Lower lobe of right lung (tissue), 2 donors: Measurements from ENCODE around the gene C1orf141. TPM values are rescaled to one million over a fixed set of nuclear protein-coding genes. Genes with fewer than 3 reads are reported as not detected.
A peak's percentile ranks its signal among the peaks of the same experiment; 100 is the strongest.

Experiments
- ATAC-seq, 2 donors: fragments of 200-7000 bp; cut with Tn5 transposase; one replicate each; pipeline ENCODE4 v1.9.1; 2020 to 2022; ENCODE audit warnings: mild to moderate bottlenecking in 2 of 2, moderate library complexity in 2 of 2
- DNase-seq: peaks from one replicate; pipeline ENCODE4 v3.0.0-alpha.2; 2020
- H3K27ac ChIP-seq: fragments of 200-600 bp; one replicate; pipeline ENCODE4 v1.8.0; 2022
- H3K27me3 ChIP-seq: fragments of 200-600 bp; one replicate; pipeline ENCODE4 v1.8.0; 2022; ENCODE audit warnings: low read depth
- H3K36me3 ChIP-seq: fragments of 200-600 bp; one replicate; pipeline ENCODE4 v1.8.0; 2022; ENCODE audit warnings: mild to moderate bottlenecking
- H3K4me1 ChIP-seq: fragments of 200-600 bp; one replicate; pipeline ENCODE4 v1.8.0; 2022
- H3K4me3 ChIP-seq: fragments of 200-600 bp; one replicate; pipeline ENCODE4 v1.8.0; 2022; ENCODE audit warnings: mild to moderate bottlenecking
- H3K9me3 ChIP-seq: fragments of 200-600 bp; one replicate; pipeline ENCODE4 v1.8.0; 2022
- intact Hi-C: fragments of 100-400 bp; cut with DNase I; formaldehyde crosslinking; loops from one replicate; pipeline ENCODE4 v1.11.0; 2022
- total RNA-seq: library from RNA; stranded (reverse); fragmentation: NEBNext Ultra II Directional; extraction: Animal tissue kit (Norgen Biotek cat#: 25700); gene quantifications from one replicate; pipeline ENCODE4 v1.2.1, GENCODE V29; 2021
- TF ChIP-seq, protein P1 (sequence below): fragments of 200-600 bp; IDR thresholded peaks from one replicate; pipeline ENCODE4 v1.8.0; 2022; ENCODE audit warnings: antibody characterized with exemption, mild to moderate bottlenecking
- donor health status: DM: no; HTN: yes; CAD: no; lungs with severe emphysema.

The C1orf141 gene
- total RNA-seq, 1 donor from 2014 or later: 2.2 TPM

DNA sequence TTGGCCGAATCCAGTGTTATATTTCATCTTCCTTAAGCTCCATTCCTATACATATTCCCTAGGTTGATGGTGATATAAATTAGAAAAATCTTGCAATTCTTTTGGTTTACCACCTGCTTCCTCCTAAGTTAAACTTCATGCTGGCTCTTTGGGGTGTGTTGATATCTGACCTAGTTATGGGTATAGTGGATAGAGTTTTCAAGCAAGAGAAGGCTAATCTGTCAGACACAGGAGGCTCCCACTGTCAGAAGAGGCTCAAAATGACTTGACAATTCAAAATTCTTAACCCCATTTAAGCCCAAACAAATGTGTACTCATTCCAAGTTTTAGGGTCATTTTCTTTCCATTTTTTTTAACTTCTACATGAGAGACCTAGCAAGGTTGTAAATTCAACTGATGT lies 72.4 kb downstream of the C1orf141 start:
- Histone ChIP-seq H3K27me3 (no peaks in the 10 kb centered on the region), H3K27ac (no peak overlapping the region), H3K4me1 (no peaks in the 10 kb centered on the region), H3K4me3 (no peak overlapping the region), H3K9me3 (no peaks in the 10 kb centered on the region), H3K36me3 (no peaks in the 10 kb centered on the region)
- intact Hi-C loops: no loop called here
- TF ChIP-seq, protein P1, sequence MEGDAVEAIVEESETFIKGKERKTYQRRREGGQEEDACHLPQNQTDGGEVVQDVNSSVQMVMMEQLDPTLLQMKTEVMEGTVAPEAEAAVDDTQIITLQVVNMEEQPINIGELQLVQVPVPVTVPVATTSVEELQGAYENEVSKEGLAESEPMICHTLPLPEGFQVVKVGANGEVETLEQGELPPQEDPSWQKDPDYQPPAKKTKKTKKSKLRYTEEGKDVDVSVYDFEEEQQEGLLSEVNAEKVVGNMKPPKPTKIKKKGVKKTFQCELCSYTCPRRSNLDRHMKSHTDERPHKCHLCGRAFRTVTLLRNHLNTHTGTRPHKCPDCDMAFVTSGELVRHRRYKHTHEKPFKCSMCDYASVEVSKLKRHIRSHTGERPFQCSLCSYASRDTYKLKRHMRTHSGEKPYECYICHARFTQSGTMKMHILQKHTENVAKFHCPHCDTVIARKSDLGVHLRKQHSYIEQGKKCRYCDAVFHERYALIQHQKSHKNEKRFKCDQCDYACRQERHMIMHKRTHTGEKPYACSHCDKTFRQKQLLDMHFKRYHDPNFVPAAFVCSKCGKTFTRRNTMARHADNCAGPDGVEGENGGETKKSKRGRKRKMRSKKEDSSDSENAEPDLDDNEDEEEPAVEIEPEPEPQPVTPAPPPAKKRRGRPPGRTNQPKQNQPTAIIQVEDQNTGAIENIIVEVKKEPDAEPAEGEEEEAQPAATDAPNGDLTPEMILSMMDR: no peak
- ATAC-seq (no peak), DNase-seq (no peak)

DNA sequence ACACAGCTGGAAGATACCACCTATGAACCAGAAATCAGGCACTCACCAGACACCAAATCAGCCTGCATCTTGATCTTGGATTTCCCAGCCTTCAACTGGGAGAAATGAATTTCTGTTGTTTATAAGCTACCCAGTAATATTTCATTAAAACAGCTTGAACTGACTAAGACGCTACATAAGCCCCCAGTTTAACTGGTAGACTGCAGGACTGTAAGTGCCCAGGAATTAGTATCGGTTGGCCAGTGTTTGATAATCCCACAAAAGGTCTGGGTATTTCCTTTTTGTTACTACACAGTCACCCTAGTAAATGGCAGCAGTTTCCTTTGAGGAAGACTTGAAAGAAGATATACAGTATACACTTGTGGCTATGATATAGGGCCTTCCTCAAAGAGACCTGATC lies 73.5 kb downstream of the C1orf141 start:
- Histone ChIP-seq H3K4me3 (no peak overlapping the region), H3K9me3 (no peaks in the 10 kb centered on the region), H3K27ac (no peak overlapping the region)

DNA sequence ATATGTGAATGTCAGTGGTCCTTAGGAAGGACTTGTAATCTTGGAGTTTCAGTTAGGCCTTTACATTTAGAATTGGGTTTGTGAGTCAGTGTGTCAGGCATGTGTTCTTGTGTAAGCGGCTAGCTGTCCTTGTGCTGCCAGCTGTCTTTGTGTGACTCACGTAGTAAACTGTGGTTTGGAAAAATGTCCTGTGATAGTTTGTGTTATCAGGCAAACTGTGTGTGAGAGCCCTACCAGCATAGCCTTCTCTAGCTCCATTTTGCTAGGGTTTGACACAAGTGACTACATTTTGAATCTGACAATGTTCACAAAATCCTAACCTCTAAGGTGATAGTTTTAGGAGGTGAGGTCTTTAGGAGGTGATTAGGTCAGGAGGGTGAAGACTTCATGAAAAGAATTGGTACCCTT lies 74.0 kb downstream of the C1orf141 start:
- no peaks in the 10 kb centered on the region for H3K4me1 ChIP-seq
- TF ChIP-seq, protein P1: no peak
- H3K36me3 ChIP-seq: no peaks in the 10 kb centered on the region
- peak in 1 of 2 donors; percentile 51 for ATAC-seq
- H3K27ac ChIP-seq: no peak overlapping the region
- H3K4me3 ChIP-seq: no peak overlapping the region
- DNase-seq: no peak
- intact Hi-C loops: no loop called here
- H3K9me3 ChIP-seq: no peaks in the 10 kb centered on the region
- no peaks in the 10 kb centered on the region for H3K27me3 ChIP-seq

More for the DNA sequence above, 73.5 kb downstream of the C1orf141 start:
- H3K36me3 ChIP-seq: no peaks in the 10 kb centered on the region
- ATAC-seq: no peak
- TF ChIP-seq, protein P1: no peak
- no peaks in the 10 kb centered on the region for H3K27me3 ChIP-seq
- H3K4me1 ChIP-seq: no peaks in the 10 kb centered on the region
- no peak for DNase-seq
- intact Hi-C loops: no loop called here

DNA sequence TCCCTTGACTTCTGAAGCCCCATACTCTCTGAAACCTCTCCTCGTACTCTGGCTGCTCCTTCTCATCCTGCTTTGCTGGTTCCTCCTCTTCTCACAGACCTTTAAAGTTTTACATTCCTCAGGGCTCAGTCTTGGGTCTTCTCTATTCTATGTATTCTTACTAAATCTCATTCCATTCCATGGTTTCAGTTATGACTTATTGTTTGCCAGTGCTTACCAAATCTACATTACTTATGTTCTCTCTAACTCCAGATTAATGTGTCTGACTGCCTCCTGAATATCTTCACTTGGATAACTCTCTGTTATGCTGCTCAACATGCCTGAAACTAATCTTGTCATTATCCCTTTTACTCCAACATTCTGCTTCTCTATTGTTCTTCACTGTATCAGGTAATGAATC lies 75.4 kb downstream of the C1orf141 start:
- intact Hi-C loops: no loop called here
- no peaks in the 10 kb centered on the region for H3K9me3 ChIP-seq
- no peaks in the 10 kb centered on the region for H3K4me1 ChIP-seq
- DNase-seq (no peak), ATAC-seq (no peak)
- H3K27ac ChIP-seq: no peak overlapping the region
- H3K36me3 ChIP-seq: no peaks in the 10 kb centered on the region
- TF ChIP-seq, protein P1: no peak
- H3K27me3 ChIP-seq: no peaks in the 10 kb centered on the region
- H3K4me3 ChIP-seq: no peak overlapping the region

DNA sequence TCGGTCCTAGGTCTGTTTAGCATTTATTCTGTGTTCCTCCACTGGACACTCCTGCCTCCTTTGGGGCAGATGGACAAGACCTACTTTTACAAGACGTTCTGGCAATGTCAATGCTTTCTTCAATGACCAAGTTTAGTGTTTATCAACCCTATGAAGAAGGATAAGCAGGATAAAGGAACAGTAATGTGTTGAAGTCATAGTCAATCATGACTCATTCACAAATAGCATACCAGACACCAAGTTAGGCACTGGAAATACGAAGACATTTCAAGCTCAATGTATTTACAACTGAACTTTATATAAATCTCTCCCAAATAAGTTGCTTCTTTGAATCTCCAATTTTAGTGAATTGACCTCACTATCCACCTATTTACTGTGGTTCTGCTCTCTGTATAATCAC lies 76.0 kb downstream of the C1orf141 start:
- intact Hi-C loops: no loop called here
- Histone ChIP-seq H3K36me3 (no peaks in the 10 kb centered on the region), H3K9me3 (no peaks in the 10 kb centered on the region), H3K27me3 (no peaks in the 10 kb centered on the region), H3K27ac (no peak overlapping the region), H3K4me1 (no peaks in the 10 kb centered on the region), H3K4me3 (no peak overlapping the region)
- DNase-seq (no peak), ATAC-seq (no peak)
- TF ChIP-seq, protein P1: no peak

DNA sequence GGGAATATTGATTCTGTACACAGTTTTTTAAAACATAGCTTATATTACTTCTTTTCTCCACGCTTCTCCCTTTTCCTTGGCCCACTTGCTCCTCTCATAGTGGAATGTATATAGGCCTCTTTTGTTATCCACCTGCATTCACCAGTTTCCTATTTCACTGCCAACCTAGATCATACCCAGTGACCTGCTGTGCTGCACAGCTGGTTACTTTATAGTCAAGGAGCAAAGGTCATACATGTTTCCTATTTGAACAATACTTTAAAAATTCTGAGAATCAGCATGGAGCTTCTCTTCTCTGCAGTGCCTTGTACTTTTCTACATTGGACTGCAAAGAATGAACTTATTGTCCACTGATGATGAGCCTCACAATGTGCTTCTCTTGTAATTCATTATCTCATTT lies 76.5 kb downstream of the C1orf141 start:
- no peak overlapping the region for H3K4me3 ChIP-seq
- H3K36me3 ChIP-seq: no peaks in the 10 kb centered on the region
- H3K27me3 ChIP-seq: no peaks in the 10 kb centered on the region
- H3K27ac ChIP-seq: no peak overlapping the region
- ATAC-seq: no peak
- H3K9me3 ChIP-seq: no peaks in the 10 kb centered on the region
- no peak for DNase-seq
- intact Hi-C loops: no loop called here
- H3K4me1 ChIP-seq: no peaks in the 10 kb centered on the region
- TF ChIP-seq, protein P1: no peak
